ENCODE data around the gene DMWD.

GRCh38 chr19:45777395-45777961 lies 15.2 kb downstream of the DMWD start:
- TF ChIP-seq, protein P1, sequence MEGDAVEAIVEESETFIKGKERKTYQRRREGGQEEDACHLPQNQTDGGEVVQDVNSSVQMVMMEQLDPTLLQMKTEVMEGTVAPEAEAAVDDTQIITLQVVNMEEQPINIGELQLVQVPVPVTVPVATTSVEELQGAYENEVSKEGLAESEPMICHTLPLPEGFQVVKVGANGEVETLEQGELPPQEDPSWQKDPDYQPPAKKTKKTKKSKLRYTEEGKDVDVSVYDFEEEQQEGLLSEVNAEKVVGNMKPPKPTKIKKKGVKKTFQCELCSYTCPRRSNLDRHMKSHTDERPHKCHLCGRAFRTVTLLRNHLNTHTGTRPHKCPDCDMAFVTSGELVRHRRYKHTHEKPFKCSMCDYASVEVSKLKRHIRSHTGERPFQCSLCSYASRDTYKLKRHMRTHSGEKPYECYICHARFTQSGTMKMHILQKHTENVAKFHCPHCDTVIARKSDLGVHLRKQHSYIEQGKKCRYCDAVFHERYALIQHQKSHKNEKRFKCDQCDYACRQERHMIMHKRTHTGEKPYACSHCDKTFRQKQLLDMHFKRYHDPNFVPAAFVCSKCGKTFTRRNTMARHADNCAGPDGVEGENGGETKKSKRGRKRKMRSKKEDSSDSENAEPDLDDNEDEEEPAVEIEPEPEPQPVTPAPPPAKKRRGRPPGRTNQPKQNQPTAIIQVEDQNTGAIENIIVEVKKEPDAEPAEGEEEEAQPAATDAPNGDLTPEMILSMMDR (IDR thresholded peaks at IDR 0.05), result no peak
- no peak for TF ChIP-seq POLR2A (IDR thresholded peaks at IDR 0.05)
